GM23338 (cell line): Measurements from ENCODE around the gene MAD1L1. TPM values are rescaled to one million over a fixed set of nuclear protein-coding genes. Genes with fewer than 3 reads are reported as not detected.

ENCODE experiments used
- ATAC-seq: fragments of 200-7000 bp; cut with Tn5 transposase; 3 replicates; pipeline ENCODE4 v1.9.1; 2020
- DNase-seq: peaks from one replicate; pipeline ENCODE4 v3.0.0-alpha.2; 2015; ENCODE audit warnings: low spot score
- H2AFZ ChIP-seq: fragments of 200-600 bp; sonication (generic); 2 replicates; pipeline ENCODE4 v1.8.0; 2016; ENCODE audit warnings: antibody characterized with exemption, mild to moderate bottlenecking, moderate library complexity
- H3F3A ChIP-seq: fragments of 200-600 bp; sonication (generic); replicated peaks from 2 replicates; pipeline ENCODE4 v1.8.0; 2017; ENCODE audit warnings: antibody characterized with exemption, mixed run types, low read depth
- H3K27ac ChIP-seq: fragments of 200-600 bp; sonication (generic); 2 replicates; pipeline ENCODE4 v1.6.1; 2016; ENCODE audit warnings: low read depth
- H3K27me3 ChIP-seq: fragments of 200-600 bp; sonication (generic); 2 replicates; pipeline ENCODE4 v1.8.0; 2016; ENCODE audit warnings: mild to moderate bottlenecking, mixed run types, moderate library complexity; ENCODE audit not compliant: insufficient read depth
- H3K36me3 ChIP-seq: fragments of 200-600 bp; sonication (generic); 2 replicates; pipeline ENCODE4 v1.8.0; 2016; ENCODE audit warnings: mild to moderate bottlenecking; ENCODE audit not compliant: insufficient read depth
- H3K4me1 ChIP-seq: fragments of 200-600 bp; sonication (generic); 2 replicates; pipeline ENCODE4 v1.8.0; 2016; ENCODE audit warnings: mild to moderate bottlenecking, moderate library complexity; ENCODE audit not compliant: insufficient read depth
- H3K4me2 ChIP-seq: fragments of 200-600 bp; sonication (generic); 2 replicates; pipeline ENCODE4 v1.7.1; 2017; ENCODE audit warnings: mixed run types
- H3K4me3 ChIP-seq: fragments of 200-600 bp; sonication (generic); 2 replicates; pipeline ENCODE4 v1.6.1; 2016; ENCODE audit warnings: mixed run types
- H3K79me2 ChIP-seq: fragments of 200-600 bp; sonication (generic); replicated peaks from 2 replicates; pipeline ENCODE4 v1.8.0; 2017; ENCODE audit warnings: mild to moderate bottlenecking; ENCODE audit not compliant: insufficient read depth
- H3K9me2 ChIP-seq: fragments of 200-600 bp; sonication (generic); 2 replicates; pipeline ENCODE4 v1.8.0; 2017; ENCODE audit not compliant: insufficient read depth
- H4K20me1 ChIP-seq: fragments of 200-600 bp; sonication (generic); replicated peaks from 2 replicates; pipeline ENCODE4 v1.8.0; 2017; ENCODE audit warnings: mild to moderate bottlenecking; ENCODE audit not compliant: insufficient read depth
- H3K27ac Mint-ChIP-seq: 2 replicates; pipeline ENCODE4 v1.8.0; 2020; ENCODE audit warnings: inconsistent platforms, mild to moderate bottlenecking, moderate library complexity, mixed read lengths
- H3K27me3 Mint-ChIP-seq: 3 replicates; pipeline ENCODE4 v1.8.0; 2022; ENCODE audit warnings: low read depth, mild to moderate bottlenecking, moderate library complexity, mixed read lengths, inconsistent platforms; ENCODE audit not compliant: insufficient read depth, poor library complexity
- H3K36me3 Mint-ChIP-seq: 3 replicates; pipeline ENCODE4 v1.8.0; 2021; ENCODE audit warnings: low read depth, mild to moderate bottlenecking, inconsistent platforms, moderate library complexity, mixed read lengths
- H3K4me1 Mint-ChIP-seq: 3 replicates; pipeline ENCODE4 v1.8.0; 2020; ENCODE audit warnings: mild to moderate bottlenecking, inconsistent platforms, mixed read lengths
- H3K4me3 Mint-ChIP-seq: 3 replicates; pipeline ENCODE4 v1.8.0; 2021; ENCODE audit warnings: moderate library complexity, mild to moderate bottlenecking, inconsistent platforms, mixed read lengths
- H3K9me3 Mint-ChIP-seq: 3 replicates; pipeline ENCODE4 v1.8.0; 2020; ENCODE audit warnings: moderate library complexity, mild to moderate bottlenecking, inconsistent platforms, mixed read lengths
- CREB1 ChIP-seq: fragments of 250-450 bp; sonication (Bioruptor Pico); IDR thresholded peaks from 2 replicates; pipeline ENCODE4 v1.5.0; 2020; ENCODE audit warnings: low read depth, mild to moderate bottlenecking, moderate library complexity
- EZH2 ChIP-seq: fragments of 200-600 bp; sonication (generic); IDR thresholded peaks from one replicate; pipeline ENCODE4 v1.8.0; 2017; ENCODE audit warnings: antibody characterized with exemption, mild to moderate bottlenecking, low read depth; ENCODE audit not compliant: unreplicated experiment
- EZH2phosphoT487 ChIP-seq: fragments of 200-600 bp; sonication (generic); IDR thresholded peaks from one replicate; pipeline ENCODE4 v1.8.1; 2018; ENCODE audit warnings: antibody characterized with exemption; ENCODE audit not compliant: unreplicated experiment
- JUNB ChIP-seq: IDR thresholded peaks from one replicate; pipeline ENCODE4 v1.6.1; 2016; ENCODE audit warnings: antibody characterized with exemption; ENCODE audit not compliant: unreplicated experiment
- NANOG ChIP-seq: IDR thresholded peaks from 2 replicates; pipeline ENCODE4 v1.6.1; 2016; ENCODE audit warnings: antibody characterized with exemption, borderline replicate concordance
- POLR2AphosphoS5 ChIP-seq: IDR thresholded peaks from 2 replicates; pipeline ENCODE4 v1.6.1; 2016; ENCODE audit warnings: antibody characterized with exemption, low read depth
- STAT1 ChIP-seq: IDR thresholded peaks from one replicate; pipeline ENCODE4 v1.6.1; 2016; ENCODE audit warnings: antibody characterized with exemption; ENCODE audit not compliant: unreplicated experiment
- ZNF114 ChIP-seq: fragments of 250-450 bp; sonication (Bioruptor Pico); IDR thresholded peaks from 2 replicates; pipeline ENCODE4 v1.5.0; 2020; ENCODE audit warnings: mild to moderate bottlenecking, moderate library complexity
- ZNF331 ChIP-seq: fragments of 250-450 bp; sonication (Bioruptor Pico); IDR thresholded peaks from 2 replicates; pipeline ENCODE4 v1.5.0; 2020; ENCODE audit warnings: low read depth, mild to moderate bottlenecking, moderate library complexity
- polyA plus RNA-seq: library from polyadenylated mRNA; unstranded; fragments of >200 nt; fragmentation: Nextera tagmentation; extraction: Ambion mirVana; gene quantifications from 2 replicates; pipeline ENCODE4 v1.2.1, GENCODE V29; 2016
- total RNA-seq: library from RNA; depleted of rRNA; stranded (reverse); fragments of >200 nt; shearing (Covaris generic); gene quantifications from 2 replicates; pipeline ENCODE4 v1.2.3, GENCODE V29; 2014
- TF ChIP-seq, protein P1 (sequence below), 2 experiments: fragments of 200-600 bp in 1 of 2; sonication (generic) in 1 of 2; conservative IDR thresholded peaks; 2 replicates each; pipeline versions ENCODE4 v1.5.1 to v1.6.1; 2016 to 2017; ENCODE audit warnings: antibody characterized with exemption in 2 of 2, low read depth in 2 of 2, mild to moderate bottlenecking in 2 of 2, moderate library complexity in 1 of 2
- TF ChIP-seq, protein P2 (sequence below): IDR thresholded peaks from 2 replicates; pipeline ENCODE4 v1.6.1; 2016; ENCODE audit warnings: antibody characterized with exemption
- TF ChIP-seq, protein P3 (sequence below): IDR thresholded peaks from one replicate; pipeline ENCODE4 v1.6.1; 2018; ENCODE audit warnings: antibody characterized with exemption; ENCODE audit not compliant: unreplicated experiment
- TF ChIP-seq, protein P4 (sequence below): fragments of 250-450 bp; sonication (Bioruptor Pico); IDR thresholded peaks from 2 replicates; pipeline ENCODE4 v1.5.0; 2020; ENCODE audit warnings: mild to moderate bottlenecking, moderate library complexity

Gene MAD1L1
- total and polyA plus RNA-seq, 2 experiments from 2014 or later, result 40.3 to 59.3 TPM

DNA sequence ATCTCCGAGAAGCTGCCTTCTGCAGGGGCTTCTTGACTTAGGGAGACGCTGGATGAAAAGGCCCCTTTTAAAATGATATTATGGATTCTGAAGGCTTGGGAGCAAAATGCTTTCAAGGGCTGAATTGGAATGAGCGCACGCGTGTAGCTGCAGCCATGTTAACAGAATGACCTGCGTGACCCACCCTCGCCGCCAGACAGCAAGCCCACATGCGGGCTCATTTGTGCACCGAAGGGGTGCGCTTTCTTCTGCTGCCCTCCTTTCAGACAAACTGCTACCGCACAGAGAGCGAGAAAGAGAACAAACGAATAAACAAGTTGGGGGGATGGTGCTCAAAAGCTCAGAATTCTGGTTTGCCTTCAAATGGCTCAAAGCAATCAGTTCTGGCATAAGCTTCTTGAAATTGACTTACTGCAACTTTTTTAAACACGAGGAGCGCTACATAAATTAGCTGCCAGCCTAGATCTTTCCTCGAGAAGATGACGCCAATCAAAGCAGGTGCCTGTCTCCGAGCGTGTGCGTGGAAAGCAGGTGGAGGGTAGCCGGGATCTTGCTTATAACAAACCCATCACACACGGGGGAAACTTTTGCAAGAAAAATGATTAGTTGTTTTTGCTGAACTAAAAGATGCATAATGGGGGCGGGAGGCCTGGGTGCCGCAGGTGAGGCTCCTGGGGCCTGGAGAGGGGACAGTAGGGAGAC, 268.4 kb downstream of the MAD1L1 start:
- Histone ChIP-seq H2AFZ (no peak overlapping the region), H3K9me2 (no peaks in the 10 kb centered on the region), H4K20me1 (no peaks in the 10 kb centered on the region; the same call in 1 of the 2 replicates), H3K27me3 (no peaks in the 10 kb centered on the region), H3K4me1 (no peaks in the 10 kb centered on the region), H3K4me2 (no peak overlapping the region), H3K27ac (no peak overlapping the region), H3K4me3 (no peak overlapping the region), H3K36me3 (no peaks in the 10 kb centered on the region), H3F3A (no peaks in the 10 kb centered on the region), H3K79me2 (no peaks in the 10 kb centered on the region; the same call in 1 of the 2 replicates)
- Mint-ChIP-seq H3K9me3 (no peaks in the 10 kb centered on the region; the same call in 1 of the 3 replicates), H3K27me3 (peaks cover 6% of the 10 kb centered on the region), H3K36me3 (peaks cover 23% of the 10 kb centered on the region), H3K27ac (no peak overlapping the region; the same call in 1 of the 2 replicates), H3K4me3 (no peak overlapping the region), H3K4me1 (peaks cover 5% of the 10 kb centered on the region; the same call in 2 of the 3 replicates)
- ATAC-seq, result no peak
- TF ChIP-seq, protein P1, sequence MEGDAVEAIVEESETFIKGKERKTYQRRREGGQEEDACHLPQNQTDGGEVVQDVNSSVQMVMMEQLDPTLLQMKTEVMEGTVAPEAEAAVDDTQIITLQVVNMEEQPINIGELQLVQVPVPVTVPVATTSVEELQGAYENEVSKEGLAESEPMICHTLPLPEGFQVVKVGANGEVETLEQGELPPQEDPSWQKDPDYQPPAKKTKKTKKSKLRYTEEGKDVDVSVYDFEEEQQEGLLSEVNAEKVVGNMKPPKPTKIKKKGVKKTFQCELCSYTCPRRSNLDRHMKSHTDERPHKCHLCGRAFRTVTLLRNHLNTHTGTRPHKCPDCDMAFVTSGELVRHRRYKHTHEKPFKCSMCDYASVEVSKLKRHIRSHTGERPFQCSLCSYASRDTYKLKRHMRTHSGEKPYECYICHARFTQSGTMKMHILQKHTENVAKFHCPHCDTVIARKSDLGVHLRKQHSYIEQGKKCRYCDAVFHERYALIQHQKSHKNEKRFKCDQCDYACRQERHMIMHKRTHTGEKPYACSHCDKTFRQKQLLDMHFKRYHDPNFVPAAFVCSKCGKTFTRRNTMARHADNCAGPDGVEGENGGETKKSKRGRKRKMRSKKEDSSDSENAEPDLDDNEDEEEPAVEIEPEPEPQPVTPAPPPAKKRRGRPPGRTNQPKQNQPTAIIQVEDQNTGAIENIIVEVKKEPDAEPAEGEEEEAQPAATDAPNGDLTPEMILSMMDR (conservative IDR thresholded peaks at IDR 0.05; ENCODE audit: low read depth in 2 of 2), result no peak
- TF ChIP-seq NANOG, result no peak
- TF ChIP-seq, protein P2, sequence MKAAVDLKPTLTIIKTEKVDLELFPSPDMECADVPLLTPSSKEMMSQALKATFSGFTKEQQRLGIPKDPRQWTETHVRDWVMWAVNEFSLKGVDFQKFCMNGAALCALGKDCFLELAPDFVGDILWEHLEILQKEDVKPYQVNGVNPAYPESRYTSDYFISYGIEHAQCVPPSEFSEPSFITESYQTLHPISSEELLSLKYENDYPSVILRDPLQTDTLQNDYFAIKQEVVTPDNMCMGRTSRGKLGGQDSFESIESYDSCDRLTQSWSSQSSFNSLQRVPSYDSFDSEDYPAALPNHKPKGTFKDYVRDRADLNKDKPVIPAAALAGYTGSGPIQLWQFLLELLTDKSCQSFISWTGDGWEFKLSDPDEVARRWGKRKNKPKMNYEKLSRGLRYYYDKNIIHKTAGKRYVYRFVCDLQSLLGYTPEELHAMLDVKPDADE, result no peak
- TF ChIP-seq STAT1, result no peak
- TF ChIP-seq ZNF114 (CRISPR knock-in tag), result no peak
- TF ChIP-seq POLR2AphosphoS5, result no peak
- TF ChIP-seq JUNB, result no peak
- TF ChIP-seq, protein P3, sequence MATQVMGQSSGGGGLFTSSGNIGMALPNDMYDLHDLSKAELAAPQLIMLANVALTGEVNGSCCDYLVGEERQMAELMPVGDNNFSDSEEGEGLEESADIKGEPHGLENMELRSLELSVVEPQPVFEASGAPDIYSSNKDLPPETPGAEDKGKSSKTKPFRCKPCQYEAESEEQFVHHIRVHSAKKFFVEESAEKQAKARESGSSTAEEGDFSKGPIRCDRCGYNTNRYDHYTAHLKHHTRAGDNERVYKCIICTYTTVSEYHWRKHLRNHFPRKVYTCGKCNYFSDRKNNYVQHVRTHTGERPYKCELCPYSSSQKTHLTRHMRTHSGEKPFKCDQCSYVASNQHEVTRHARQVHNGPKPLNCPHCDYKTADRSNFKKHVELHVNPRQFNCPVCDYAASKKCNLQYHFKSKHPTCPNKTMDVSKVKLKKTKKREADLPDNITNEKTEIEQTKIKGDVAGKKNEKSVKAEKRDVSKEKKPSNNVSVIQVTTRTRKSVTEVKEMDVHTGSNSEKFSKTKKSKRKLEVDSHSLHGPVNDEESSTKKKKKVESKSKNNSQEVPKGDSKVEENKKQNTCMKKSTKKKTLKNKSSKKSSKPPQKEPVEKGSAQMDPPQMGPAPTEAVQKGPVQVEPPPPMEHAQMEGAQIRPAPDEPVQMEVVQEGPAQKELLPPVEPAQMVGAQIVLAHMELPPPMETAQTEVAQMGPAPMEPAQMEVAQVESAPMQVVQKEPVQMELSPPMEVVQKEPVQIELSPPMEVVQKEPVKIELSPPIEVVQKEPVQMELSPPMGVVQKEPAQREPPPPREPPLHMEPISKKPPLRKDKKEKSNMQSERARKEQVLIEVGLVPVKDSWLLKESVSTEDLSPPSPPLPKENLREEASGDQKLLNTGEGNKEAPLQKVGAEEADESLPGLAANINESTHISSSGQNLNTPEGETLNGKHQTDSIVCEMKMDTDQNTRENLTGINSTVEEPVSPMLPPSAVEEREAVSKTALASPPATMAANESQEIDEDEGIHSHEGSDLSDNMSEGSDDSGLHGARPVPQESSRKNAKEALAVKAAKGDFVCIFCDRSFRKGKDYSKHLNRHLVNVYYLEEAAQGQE, result no peak
- TF ChIP-seq ZNF331 (CRISPR knock-in tag), result no peak
- TF ChIP-seq EZH2phosphoT487, result no peak
- no peak for TF ChIP-seq CREB1 (CRISPR knock-in tag)
- TF ChIP-seq, protein P4, sequence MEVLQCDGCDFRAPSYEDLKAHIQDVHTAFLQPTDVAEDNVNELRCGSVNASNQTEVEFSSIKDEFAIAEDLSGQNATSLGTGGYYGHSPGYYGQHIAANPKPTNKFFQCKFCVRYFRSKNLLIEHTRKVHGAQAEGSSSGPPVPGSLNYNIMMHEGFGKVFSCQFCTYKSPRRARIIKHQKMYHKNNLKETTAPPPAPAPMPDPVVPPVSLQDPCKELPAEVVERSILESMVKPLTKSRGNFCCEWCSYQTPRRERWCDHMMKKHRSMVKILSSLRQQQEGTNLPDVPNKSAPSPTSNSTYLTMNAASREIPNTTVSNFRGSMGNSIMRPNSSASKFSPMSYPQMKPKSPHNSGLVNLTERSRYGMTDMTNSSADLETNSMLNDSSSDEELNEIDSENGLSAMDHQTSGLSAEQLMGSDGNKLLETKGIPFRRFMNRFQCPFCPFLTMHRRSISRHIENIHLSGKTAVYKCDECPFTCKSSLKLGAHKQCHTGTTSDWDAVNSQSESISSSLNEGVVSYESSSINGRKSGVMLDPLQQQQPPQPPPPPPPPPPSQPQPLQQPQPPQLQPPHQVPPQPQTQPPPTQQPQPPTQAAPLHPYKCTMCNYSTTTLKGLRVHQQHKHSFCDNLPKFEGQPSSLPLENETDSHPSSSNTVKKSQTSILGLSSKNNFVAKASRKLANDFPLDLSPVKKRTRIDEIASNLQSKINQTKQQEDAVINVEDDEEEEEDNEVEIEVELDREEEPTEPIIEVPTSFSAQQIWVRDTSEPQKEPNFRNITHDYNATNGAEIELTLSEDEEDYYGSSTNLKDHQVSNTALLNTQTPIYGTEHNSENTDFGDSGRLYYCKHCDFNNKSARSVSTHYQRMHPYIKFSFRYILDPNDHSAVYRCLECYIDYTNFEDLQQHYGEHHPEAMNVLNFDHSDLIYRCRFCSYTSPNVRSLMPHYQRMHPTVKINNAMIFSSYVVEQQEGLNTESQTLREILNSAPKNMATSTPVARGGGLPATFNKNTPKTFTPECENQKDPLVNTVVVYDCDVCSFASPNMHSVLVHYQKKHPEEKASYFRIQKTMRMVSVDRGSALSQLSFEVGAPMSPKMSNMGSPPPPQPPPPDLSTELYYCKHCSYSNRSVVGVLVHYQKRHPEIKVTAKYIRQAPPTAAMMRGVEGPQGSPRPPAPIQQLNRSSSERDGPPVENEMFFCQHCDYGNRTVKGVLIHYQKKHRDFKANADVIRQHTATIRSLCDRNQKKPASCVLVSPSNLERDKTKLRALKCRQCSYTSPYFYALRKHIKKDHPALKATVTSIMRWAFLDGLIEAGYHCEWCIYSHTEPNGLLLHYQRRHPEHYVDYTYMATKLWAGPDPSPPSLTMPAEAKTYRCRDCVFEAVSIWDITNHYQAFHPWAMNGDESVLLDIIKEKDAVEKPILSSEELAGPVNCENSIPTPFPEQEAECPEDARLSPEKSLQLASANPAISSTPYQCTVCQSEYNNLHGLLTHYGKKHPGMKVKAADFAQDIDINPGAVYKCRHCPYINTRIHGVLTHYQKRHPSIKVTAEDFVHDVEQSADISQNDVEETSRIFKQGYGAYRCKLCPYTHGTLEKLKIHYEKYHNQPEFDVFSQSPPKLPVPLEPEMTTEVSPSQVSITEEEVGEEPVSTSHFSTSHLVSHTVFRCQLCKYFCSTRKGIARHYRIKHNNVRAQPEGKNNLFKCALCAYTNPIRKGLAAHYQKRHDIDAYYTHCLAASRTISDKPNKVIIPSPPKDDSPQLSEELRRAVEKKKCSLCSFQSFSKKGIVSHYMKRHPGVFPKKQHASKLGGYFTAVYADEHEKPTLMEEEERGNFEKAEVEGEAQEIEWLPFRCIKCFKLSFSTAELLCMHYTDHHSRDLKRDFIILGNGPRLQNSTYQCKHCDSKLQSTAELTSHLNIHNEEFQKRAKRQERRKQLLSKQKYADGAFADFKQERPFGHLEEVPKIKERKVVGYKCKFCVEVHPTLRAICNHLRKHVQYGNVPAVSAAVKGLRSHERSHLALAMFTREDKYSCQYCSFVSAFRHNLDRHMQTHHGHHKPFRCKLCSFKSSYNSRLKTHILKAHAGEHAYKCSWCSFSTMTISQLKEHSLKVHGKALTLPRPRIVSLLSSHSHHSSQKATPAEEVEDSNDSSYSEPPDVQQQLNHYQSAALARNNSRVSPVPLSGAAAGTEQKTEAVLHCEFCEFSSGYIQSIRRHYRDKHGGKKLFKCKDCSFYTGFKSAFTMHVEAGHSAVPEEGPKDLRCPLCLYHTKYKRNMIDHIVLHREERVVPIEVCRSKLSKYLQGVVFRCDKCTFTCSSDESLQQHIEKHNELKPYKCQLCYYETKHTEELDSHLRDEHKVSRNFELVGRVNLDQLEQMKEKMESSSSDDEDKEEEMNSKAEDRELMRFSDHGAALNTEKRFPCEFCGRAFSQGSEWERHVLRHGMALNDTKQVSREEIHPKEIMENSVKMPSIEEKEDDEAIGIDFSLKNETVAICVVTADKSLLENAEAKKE, result no peak
- TF ChIP-seq EZH2, result no peak
- DNase-seq, result no peak
